AG09309 (cell line): ENCODE measurements around the gene WASF3.

ENCODE experiments used
- DNase-seq: peaks from one replicate; pipeline ENCODE4 v3.0.0-alpha.2; 2010; ENCODE audit warnings: low read depth
- H3K4me3 ChIP-seq: 2 replicates; pipeline ENCODE4 v1.5.1; 2011; ENCODE audit warnings: mild to moderate bottlenecking, low read depth, low read length, moderate library complexity; ENCODE audit not compliant: control insufficient read depth
- CTCF ChIP-seq: IDR thresholded peaks from 2 replicates; pipeline ENCODE4 v1.5.1; 2011; ENCODE audit warnings: mild to moderate bottlenecking, low read depth, low read length, inconsistent platforms; ENCODE audit not compliant: insufficient read depth, control insufficient read depth; ENCODE audit errors: missing control alignments

Gene WASF3

GRCh38 chr13:26606631-26607030 is 49.1 kb downstream of the WASF3 start:
- TF ChIP-seq CTCF, result no peak
- DNase-seq, result no peak
- H3K4me3 ChIP-seq, result no peak overlapping the region

DNA sequence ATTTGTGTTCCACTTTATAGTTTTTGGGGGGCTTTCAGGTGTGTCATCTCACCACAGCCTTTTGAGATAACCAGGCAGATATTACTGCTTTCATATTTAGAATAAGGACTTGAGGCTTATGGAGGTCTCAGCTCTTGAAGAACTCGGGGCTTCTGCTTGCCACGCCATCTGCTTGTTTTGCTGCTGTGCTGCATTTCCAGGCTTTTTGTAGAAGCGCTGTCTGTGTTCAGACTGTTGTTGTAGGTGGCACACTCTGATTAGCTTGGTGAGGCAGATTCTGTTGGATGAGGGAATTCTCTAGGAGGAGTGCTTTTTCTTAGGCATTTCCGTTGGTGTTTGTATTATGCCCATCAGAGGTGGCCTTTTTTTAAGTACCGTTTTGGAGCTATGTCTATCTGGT is 57.2 kb downstream of the WASF3 start:
- H3K4me3 ChIP-seq, result no peak overlapping the region
- TF ChIP-seq CTCF, result no peak
- no peak for DNase-seq

GRCh38 chr13:26616126-26616525 is 58.6 kb downstream of the WASF3 start:
- no peak overlapping the region for H3K4me3 ChIP-seq
- no peak for TF ChIP-seq CTCF
- peak; percentile 35 for DNase-seq

- no peak for TF ChIP-seq CTCF
- H3K4me3 ChIP-seq, result no peak overlapping the region
- DNase-seq, result no peak
Observed at GRCh38 chr13:26618726-26619125, 61.2 kb downstream of the WASF3 start.

GRCh38 chr13:26619358-26619757 is 61.9 kb downstream of the WASF3 start:
- DNase-seq, result peak; percentile 43
- no peak for TF ChIP-seq CTCF
- H3K4me3 ChIP-seq, result no peak overlapping the region

GRCh38 chr13:26621731-26622401 is 64.4 kb downstream of the WASF3 start:
- TF ChIP-seq CTCF, result no peak
- no peak for DNase-seq
- H3K4me3 ChIP-seq, result no peak overlapping the region
